Fibroblast of the aortic adventitia (primary cell): ENCODE measurements around the gene DOCK4. TPM values are rescaled to one million over a fixed set of nuclear protein-coding genes. Genes with fewer than 3 reads are reported as not detected.

Source experiments
- DNase-seq: peaks from one replicate; pipeline ENCODE4 v3.0.0-alpha.2; 2010; ENCODE audit warnings: low read depth
- H3K4me3 ChIP-seq: 2 replicates; pipeline ENCODE4 v1.5.1; 2011; ENCODE audit warnings: low read depth, mild to moderate bottlenecking, control low read depth, low read length, moderate library complexity
- CTCF ChIP-seq: IDR thresholded peaks from 2 replicates; pipeline ENCODE4 v1.5.1; 2011; ENCODE audit warnings: mild to moderate bottlenecking, low read length, control low read depth, inconsistent platforms; ENCODE audit not compliant: insufficient read depth
- total RNA-seq: library from RNA; depleted of rRNA; stranded (reverse); fragments of >200 nt; gene quantifications from 2 replicates; pipeline ENCODE4 v1.2.3, GENCODE V29; 2012; ENCODE audit warnings: low replicate concordance

DOCK4 gene
- total RNA-seq, 1 donor: 25.9 TPM

- no peak for DNase-seq
- no peak for TF ChIP-seq CTCF
- H3K4me3 ChIP-seq: no peak overlapping the region
Measured at GRCh38 chr7:111954056-111954455, 252.1 kb downstream of the DOCK4 start.

- DNase-seq: peak; percentile 33
- TF ChIP-seq CTCF: no peak
- no peak overlapping the region for H3K4me3 ChIP-seq
Measured at GRCh38 chr7:111953611-111954010, 252.6 kb downstream of the DOCK4 start.

- H3K4me3 ChIP-seq: no peak overlapping the region
- no peak for TF ChIP-seq CTCF
- no peak for DNase-seq
Measured at GRCh38 chr7:111952783-111953182, 253.4 kb downstream of the DOCK4 start.

GRCh38 chr7:111951052-111951451 lies 255.1 kb downstream of the DOCK4 start:
- no peak overlapping the region for H3K4me3 ChIP-seq
- TF ChIP-seq CTCF: no peak
- DNase-seq: no peak

- no peak for TF ChIP-seq CTCF
- no peak overlapping the region for H3K4me3 ChIP-seq
- no peak for DNase-seq
Measured at GRCh38 chr7:111942450-111943081, 263.6 kb downstream of the DOCK4 start.

GRCh38 chr7:111937163-111937562 lies 269.0 kb downstream of the DOCK4 start:
- TF ChIP-seq CTCF: no peak
- H3K4me3 ChIP-seq: no peak overlapping the region

GRCh38 chr7:111933609-111934008 lies 272.6 kb downstream of the DOCK4 start:
- peak; percentile 19 for DNase-seq
- TF ChIP-seq CTCF: no peak

More at GRCh38 chr7:111937163-111937562, 269.0 kb downstream of the DOCK4 start:
- no peak for DNase-seq

More at GRCh38 chr7:111933609-111934008, 272.6 kb downstream of the DOCK4 start:
- H3K4me3 ChIP-seq: no peak overlapping the region
